Spleen (tissue), 11 donors: ENCODE data around the gene SORL1. TPM values are rescaled to one million over a fixed set of nuclear protein-coding genes. Genes with fewer than 3 reads are reported as not detected.
"Not testable (repeated sequence)": the region's sequence is repeated elsewhere in the genome, so short reads cannot be mapped to it uniquely, and the experiment has no call there.

Experiments used
- DNase-seq: peaks from one replicate; pipeline ENCODE4 v3.0.0-alpha.2; 2020
- H3K27ac ChIP-seq, 8 donors: fragments of 200-600 bp; sonication (generic) in 7 of 8; 1 replicate in 4 of 8; 2 replicates in 4 of 8; pipeline versions ENCODE4 v1.5.0 to v1.8.0; 2016 to 2021; ENCODE audit warnings: inconsistent platforms in 4 of 8, mild to moderate bottlenecking in 4 of 8, moderate library complexity in 1 of 8
- H3K27me3 ChIP-seq, 7 donors: fragments of 200-600 bp; sonication (generic) in 6 of 7; replicated peaks in 1 of 7; 1 replicate in 4 of 7; 2 replicates in 3 of 7; pipeline versions ENCODE4 v1.5.0 to v1.8.0; 2016 to 2021; ENCODE audit warnings: inconsistent platforms in 3 of 7, mild to moderate bottlenecking in 1 of 7
- H3K36me3 ChIP-seq, 6 donors: fragments of 200-600 bp; sonication (generic) in 5 of 6; 1 replicate in 4 of 6; 2 replicates in 2 of 6; pipeline versions ENCODE4 v1.5.0 to v1.8.0; 2016 to 2021; ENCODE audit warnings: inconsistent platforms in 2 of 6
- H3K4me1 ChIP-seq, 6 donors: fragments of 200-600 bp; sonication (generic) in 5 of 6; 1 replicate in 3 of 6; 2 replicates in 3 of 6; pipeline versions ENCODE4 v1.5.0 to v1.8.0; 2016 to 2021; ENCODE audit warnings: inconsistent platforms in 3 of 6
- H3K4me3 ChIP-seq, 8 donors: fragments of 200-600 bp; sonication (generic) in 7 of 8; 1 replicate in 4 of 8; 2 replicates in 4 of 8; pipeline versions ENCODE4 v1.5.0 to v1.8.0; 2016 to 2021; ENCODE audit warnings: inconsistent platforms in 4 of 8, mild to moderate bottlenecking in 4 of 8, moderate library complexity in 2 of 8
- H3K9me3 ChIP-seq, 8 donors: fragments of 200-600 bp; sonication (generic) in 7 of 8; 1 replicate in 4 of 8; 2 replicates in 4 of 8; pipeline versions ENCODE4 v1.5.0 to v1.8.0; 2016 to 2021; ENCODE audit warnings: inconsistent platforms in 4 of 8
- CTCF ChIP-seq, 11 experiments: fragments of 200-600 bp in 7 of 11; fragments of 450-650 bp in 4 of 11; sonication (generic) in 4 of 11; IDR thresholded peaks in 8 of 11; conservative IDR thresholded peaks in 3 of 11; 1 replicate in 7 of 11; 2 replicates in 4 of 11; pipeline versions ENCODE4 v1.4.0 to v1.8.0; 2016 to 2021; ENCODE audit warnings: antibody characterized with exemption in 11 of 11, inconsistent platforms in 4 of 11, mild to moderate bottlenecking in 1 of 11
- POLR2A ChIP-seq, 3 donors: fragments of 450-650 bp; IDR thresholded peaks; one replicate each; pipeline ENCODE4 v1.5.1; 2017; ENCODE audit warnings: antibody characterized with exemption in 3 of 3, mild to moderate bottlenecking in 1 of 3
- POLR2AphosphoS5 ChIP-seq, 3 donors: sonication (generic); formaldehyde crosslinking; IDR thresholded peaks; one replicate each; pipeline ENCODE4 v1.5.1; 2017; ENCODE audit warnings: antibody characterized with exemption in 3 of 3
- WGBS, 5 donors: extraction: QIAGEN DNeasy Blood & Tissue Kit in 3 of 5; methylation state at CpG; one replicate each; pipeline versions ENCODE4 v1.1.5 to v1.1.7; 2013 to 2018; 5-methylcytosine and 5-hydroxymethylcytosine counted together
- intact Hi-C: fragments of 100-400 bp; cut with DNase I; formaldehyde crosslinking; loops from one replicate; pipeline ENCODE4 v1.15.0; 2023; ENCODE audit warnings: low total_unique reads
- polyA plus RNA-seq, 3 donors: library from polyadenylated mRNA; stranded (reverse); fragments of 200-250 nt; gene quantifications; one replicate each; pipeline ENCODE4 v1.2.1, GENCODE V29; 2013
- total RNA-seq, 7 donors: library from RNA; depleted of rRNA in 3 of 7; stranded (reverse); fragments of >200 nt in 3 of 7; fragmentation: NEBNext Ultra II Directional in 4 of 7; extraction: Animal tissue kit (Norgen Biotek cat#: 25700) in 4 of 7; gene quantifications; one replicate each; pipeline versions ENCODE4 v1.1.0 to v1.2.1, GENCODE V29; 2016 to 2021
- donor health status: healthy with polysubstance abuse.
- donor health status: DM: no; HTN: no; CAD: no; lungs with moderate emphysema.
- donor health status: DM: no; HTN: no; CAD: no.
- donor health status: Bipolar disorder and iron deficiency.
- donor health status: healthy.
- donor health status: DM: no; HTN: no; CAD: no.
- donor health status: DM: yes; HTN: yes; CAD: no.

The SORL1 gene
- total and polyA plus RNA-seq, 10 donors = 3.8 to 328 (median 148) TPM

GRCh38 chr11:121564948-121565684 lies 113.0 kb downstream of the SORL1 start:
- H3K4me1 ChIP-seq = peaks cover 0 to 27% (median under 1%) of the 10 kb centered on the region in 6 donors
- no peak overlapping the region for H3K4me3 ChIP-seq
- DNase-seq = no peak
- no peaks in the 10 kb centered on the region for H3K27me3 ChIP-seq
- peaks cover 0 to 99% (median 27%) of the 10 kb centered on the region in 6 donors for H3K36me3 ChIP-seq
- TF ChIP-seq POLR2AphosphoS5 (IDR thresholded peaks at IDR 0.05) = no peak
- no peaks in the 10 kb centered on the region for H3K9me3 ChIP-seq
- intact Hi-C loops = no loop called here
- WGBS, 5 donors = 87 to 92% (median 92%) methylated on average over 5 of the region's 5 CpGs
- no peak overlapping the region for H3K27ac ChIP-seq

- Histone ChIP-seq H3K4me3 (no peak overlapping the region), H3K4me1 (peaks cover 0 to 33% (median 3%) of the 10 kb centered on the region in 6 donors), H3K9me3 (no peaks in the 10 kb centered on the region), H3K27me3 (no peaks in the 10 kb centered on the region), H3K27ac (no peak overlapping the region), H3K36me3 (peaks cover 0 to 99% (median 24%) of the 10 kb centered on the region in 6 donors)
- no peak for TF ChIP-seq POLR2AphosphoS5 (IDR thresholded peaks at IDR 0.05)
- TF ChIP-seq CTCF (IDR thresholded peaks at IDR 0.05 in 8 of 11, conservative IDR thresholded peaks at IDR 0.05 in 3 of 11) = no peak
- no peak for TF ChIP-seq POLR2A (IDR thresholded peaks at IDR 0.05)
- no peak for DNase-seq
- WGBS, 5 donors = 81 to 96% (median 92%) methylated on average over 7 to 9 of the region's 9 CpGs
- intact Hi-C loops = no loop called here
These were observed 114.4 kb downstream of the SORL1 start for GRCh38 chr11:121566279-121567168.

GRCh38 chr11:121567995-121568394 lies 115.9 kb downstream of the SORL1 start:
- H3K27me3 ChIP-seq = peaks cover 0 to 8% (median 0%) of the 10 kb centered on the region in 7 donors
- no peak for DNase-seq
- H3K27ac ChIP-seq = no peak overlapping the region
- TF ChIP-seq POLR2AphosphoS5 (IDR thresholded peaks at IDR 0.05) = no peak
- H3K36me3 ChIP-seq = peaks cover 0 to 99% (median 26%) of the 10 kb centered on the region in 6 donors
- peaks cover 0 to 38% (median 7%) of the 10 kb centered on the region in 6 donors for H3K4me1 ChIP-seq
- no peak overlapping the region for H3K4me3 ChIP-seq
- H3K9me3 ChIP-seq = no peaks in the 10 kb centered on the region
- whole genome bisulfite sequencing, 5 donors = 90 to 93% (median 91%) methylated on average over 3 of the region's 3 CpGs
- intact Hi-C loops = no loop called here

GRCh38 chr11:121569332-121570299 lies 117.5 kb downstream of the SORL1 start:
- peak overlapping the region in 1 of 8 donors; percentile 25 for H3K4me3 ChIP-seq
- H3K9me3 ChIP-seq, DNase-seq, intact Hi-C loops: not testable (repeated sequence)
- peaks cover 0 to 100% (median 28%) of the 10 kb centered on the region in 6 donors for H3K36me3 ChIP-seq
- TF ChIP-seq POLR2AphosphoS5 (IDR thresholded peaks at IDR 0.05) = peak in 1 of 3 donors; percentile 15
- peak overlapping the region in 1 of 8 donors; percentile 26 for H3K27ac ChIP-seq
- peaks cover 0 to 44% (median 15%) of the 10 kb centered on the region in 6 donors for H3K4me1 ChIP-seq
- H3K27me3 ChIP-seq = peaks cover 0 to 12% (median 0%) of the 10 kb centered on the region in 7 donors
- 77 to 84% (median 82%) methylated on average over 30 of the region's 30 CpGs for WGBS, 5 donors

- WGBS, 5 donors = 80 to 85% (median 82%) methylated on average over 3 of the region's 3 CpGs
- intact Hi-C loops = no loop called here
- Histone ChIP-seq H3K27me3 (peaks cover 0 to 12% (median 0%) of the 10 kb centered on the region in 7 donors), H3K27ac (no peak overlapping the region), H3K4me3 (no peak overlapping the region), H3K36me3 (peaks cover 0 to 100% (median 32%) of the 10 kb centered on the region in 6 donors), H3K4me1 (peaks cover 0 to 53% (median 21%) of the 10 kb centered on the region in 6 donors), H3K9me3 (no peaks in the 10 kb centered on the region)
- DNase-seq = no peak
- TF ChIP-seq CTCF (IDR thresholded peaks at IDR 0.05 in 8 of 11, conservative IDR thresholded peaks at IDR 0.05 in 3 of 11) (no peak), POLR2A (IDR thresholded peaks at IDR 0.05) (no peak), POLR2AphosphoS5 (IDR thresholded peaks at IDR 0.05) (no peak)
These were observed 118.3 kb downstream of the SORL1 start for GRCh38 chr11:121570453-121570852.
